ENCODE data around the gene ANKRD42. TPM values are rescaled to one million over a fixed set of nuclear protein-coding genes. Genes with fewer than 3 reads are reported as not detected.
A peak's percentile ranks its signal among the peaks of the same experiment; 100 is the strongest.

Gene ANKRD42
- polyA plus RNA-seq, 2 of the 4 experiments (the other 2 are of a cell fraction) = 9.1 to 13.2 TPM

- TF ChIP-seq BCL3 (IDR thresholded peaks at IDR 0.05) = no peak
- no peak for TF ChIP-seq KDM5A (IDR thresholded peaks at IDR 0.05)
- no peak for TF ChIP-seq USF2 (IDR thresholded peaks at IDR 0.05)
- no peak for TF ChIP-seq CBX2 (IDR thresholded peaks at IDR 0.05; ENCODE audit: borderline replicate concordance, low read depth)
- TF ChIP-seq TFCP2L1 (CRISPR knock-in tag; IDR thresholded peaks at IDR 0.05) = no peak
Observed at GRCh38 chr11:83153764-83154163, 39.7 kb upstream of the ANKRD42 start (continued).

- peak overlapping the region; percentile 93 to 96 for H3K27ac ChIP-seq
- ATAC-seq = peak; percentile 93 to 94
- peak overlapping the region; percentile 64 for H3K4me3 ChIP-seq
- H3K9me3 ChIP-seq = no peaks in the 10 kb centered on the region
- CTCF ChIA-PET = interaction anchor here (0.6 to 3.0 kb wide), 9 partner anchors 18 to 437 kb away, joined by 3 to 10 read pairs (median 3); no protein-coding TSS in a partner anchor
- FAIRE-seq = no peak
- DNase-seq (ENCODE audit: low read depth in 1 of 2, low spot score in 1 of 2) = peak; percentile 98 to 100
- H3K4me2 ChIP-seq = peak overlapping the region; percentile 69
- WGBS (ENCODE audit: missing lambda C conversion rate) = under 1% methylated on average over 34 of the region's 35 CpGs
- POLR2A ChIA-PET = interaction anchor here (0.6 to 2.8 kb wide), 30 partner anchors 8 to 255 kb away, joined by 3 to 44 read pairs (median 6); partner anchors contain the start of genes ANKRD42, CCDC90B, DDIAS and PRCP
- H3K4me1 ChIP-seq = peaks cover 29% of the 10 kb centered on the region
- TF ChIP-seq POLR2AphosphoS2 (conservative IDR thresholded peaks at IDR 0.05; ENCODE audit: low read length) (no peak), CEBPB (IDR thresholded peaks at IDR 0.05) (peak; percentile 87 to 98), CBX2 (IDR thresholded peaks at IDR 0.05; ENCODE audit: borderline replicate concordance, low read depth) (no peak), RCOR1 (IDR thresholded peaks at IDR 0.05; ENCODE audit: low read depth, low read length) (no peak), ELK1 (IDR thresholded peaks at IDR 0.05; ENCODE audit: low read depth, low read length) (no peak), PBX3 (IDR thresholded peaks at IDR 0.05) (peak; percentile 98), MAZ (IDR thresholded peaks at IDR 0.05; ENCODE audit: borderline replicate concordance, low read depth, low read length) (peak; percentile 85; the same call in 1 of the 2 replicates), HOXB13 (CRISPR knock-in tag; IDR thresholded peaks at IDR 0.05; ENCODE audit: low read depth) (no peak), ZFP36 (IDR thresholded peaks at IDR 0.05; ENCODE audit: borderline replicate concordance, partially characterized antibody) (no peak), HOXA7 (CRISPR knock-in tag; IDR thresholded peaks at IDR 0.05) (no peak), KDM5A (IDR thresholded peaks at IDR 0.05) (no peak), GATA3 (IDR thresholded peaks at IDR 0.05; ENCODE audit: borderline replicate concordance) (0 out of 2 replicates have a peak, but pooled peaks have one; percentile 14), TFCP2L1 (CRISPR knock-in tag; IDR thresholded peaks at IDR 0.05) (no peak), PHF8 (IDR thresholded peaks at IDR 0.05; ENCODE audit: borderline replicate concordance, low read depth) (peak; percentile 67; the same call in 1 of the 2 replicates), SMC3 (IDR thresholded peaks at IDR 0.05) (no peak), E2F6 (IDR thresholded peaks at IDR 0.05; ENCODE audit: borderline replicate concordance, low read depth) (no peak), MYC (IDR thresholded peaks at IDR 0.05; ENCODE audit: borderline replicate concordance, low read length) (no peak; the same call in 1 of the 2 replicates), JUNB (IDR thresholded peaks at IDR 0.05) (no peak), BCL3 (IDR thresholded peaks at IDR 0.05) (peak; percentile 76; the same call in 2 of the 3 replicates), CTCF (IDR thresholded peaks at IDR 0.05) (no peak), EHF (CRISPR knock-in tag; IDR thresholded peaks at IDR 0.05) (no peak), EP300 (IDR thresholded peaks at IDR 0.05) (no peak), RFX5 (IDR thresholded peaks at IDR 0.05) (peak; percentile 99), BHLHE40 (IDR thresholded peaks at IDR 0.05; ENCODE audit: low read depth, low read length) (no peak), EHMT2 (IDR thresholded peaks at IDR 0.05; ENCODE audit: low read depth) (no peak), ZNF302 (CRISPR knock-in tag; IDR thresholded peaks at IDR 0.05) (no peak)
Observed at GRCh38 chr11:83156144-83156995, 37.1 kb upstream of the ANKRD42 start.

Measured in A549 (cell line).